GM23338 (cell line): ENCODE results near the gene HABP4. TPM values are rescaled to one million over a fixed set of nuclear protein-coding genes. Genes with fewer than 3 reads are reported as not detected.

Experiments
- ATAC-seq: fragments of 200-7000 bp; cut with Tn5 transposase; 3 replicates; pipeline ENCODE4 v1.9.1; 2020
- DNase-seq: peaks from one replicate; pipeline ENCODE4 v3.0.0-alpha.2; 2015; ENCODE audit warnings: low spot score
- H2AFZ ChIP-seq: fragments of 200-600 bp; sonication (generic); 2 replicates; pipeline ENCODE4 v1.8.0; 2016; ENCODE audit warnings: antibody characterized with exemption, mild to moderate bottlenecking, moderate library complexity
- H3F3A ChIP-seq: fragments of 200-600 bp; sonication (generic); replicated peaks from 2 replicates; pipeline ENCODE4 v1.8.0; 2017; ENCODE audit warnings: antibody characterized with exemption, mixed run types, low read depth
- H3K27ac ChIP-seq: fragments of 200-600 bp; sonication (generic); 2 replicates; pipeline ENCODE4 v1.6.1; 2016; ENCODE audit warnings: low read depth
- H3K27me3 ChIP-seq: fragments of 200-600 bp; sonication (generic); 2 replicates; pipeline ENCODE4 v1.8.0; 2016; ENCODE audit warnings: mild to moderate bottlenecking, mixed run types, moderate library complexity; ENCODE audit not compliant: insufficient read depth
- H3K36me3 ChIP-seq: fragments of 200-600 bp; sonication (generic); 2 replicates; pipeline ENCODE4 v1.8.0; 2016; ENCODE audit warnings: mild to moderate bottlenecking; ENCODE audit not compliant: insufficient read depth
- H3K4me1 ChIP-seq: fragments of 200-600 bp; sonication (generic); 2 replicates; pipeline ENCODE4 v1.8.0; 2016; ENCODE audit warnings: mild to moderate bottlenecking, moderate library complexity; ENCODE audit not compliant: insufficient read depth
- H3K4me2 ChIP-seq: fragments of 200-600 bp; sonication (generic); 2 replicates; pipeline ENCODE4 v1.7.1; 2017; ENCODE audit warnings: mixed run types
- H3K4me3 ChIP-seq: fragments of 200-600 bp; sonication (generic); 2 replicates; pipeline ENCODE4 v1.6.1; 2016; ENCODE audit warnings: mixed run types
- H3K79me2 ChIP-seq: fragments of 200-600 bp; sonication (generic); replicated peaks from 2 replicates; pipeline ENCODE4 v1.8.0; 2017; ENCODE audit warnings: mild to moderate bottlenecking; ENCODE audit not compliant: insufficient read depth
- H3K9me2 ChIP-seq: fragments of 200-600 bp; sonication (generic); 2 replicates; pipeline ENCODE4 v1.8.0; 2017; ENCODE audit not compliant: insufficient read depth
- H4K20me1 ChIP-seq: fragments of 200-600 bp; sonication (generic); replicated peaks from 2 replicates; pipeline ENCODE4 v1.8.0; 2017; ENCODE audit warnings: mild to moderate bottlenecking; ENCODE audit not compliant: insufficient read depth
- H3K27ac Mint-ChIP-seq: 2 replicates; pipeline ENCODE4 v1.8.0; 2020; ENCODE audit warnings: inconsistent platforms, mild to moderate bottlenecking, moderate library complexity, mixed read lengths
- H3K27me3 Mint-ChIP-seq: 3 replicates; pipeline ENCODE4 v1.8.0; 2022; ENCODE audit warnings: low read depth, mild to moderate bottlenecking, moderate library complexity, mixed read lengths, inconsistent platforms; ENCODE audit not compliant: insufficient read depth, poor library complexity
- H3K36me3 Mint-ChIP-seq: 3 replicates; pipeline ENCODE4 v1.8.0; 2021; ENCODE audit warnings: low read depth, mild to moderate bottlenecking, inconsistent platforms, moderate library complexity, mixed read lengths
- H3K4me1 Mint-ChIP-seq: 3 replicates; pipeline ENCODE4 v1.8.0; 2020; ENCODE audit warnings: mild to moderate bottlenecking, inconsistent platforms, mixed read lengths
- H3K4me3 Mint-ChIP-seq: 3 replicates; pipeline ENCODE4 v1.8.0; 2021; ENCODE audit warnings: moderate library complexity, mild to moderate bottlenecking, inconsistent platforms, mixed read lengths
- H3K9me3 Mint-ChIP-seq: 3 replicates; pipeline ENCODE4 v1.8.0; 2020; ENCODE audit warnings: moderate library complexity, mild to moderate bottlenecking, inconsistent platforms, mixed read lengths
- CREB1 ChIP-seq: fragments of 250-450 bp; sonication (Bioruptor Pico); IDR thresholded peaks from 2 replicates; pipeline ENCODE4 v1.5.0; 2020; ENCODE audit warnings: low read depth, mild to moderate bottlenecking, moderate library complexity
- CTCF ChIP-seq, 2 experiments: fragments of 200-600 bp in 1 of 2; sonication (generic) in 1 of 2; conservative IDR thresholded peaks; 2 replicates each; pipeline versions ENCODE4 v1.5.1 to v1.6.1; 2016 to 2017; ENCODE audit warnings: antibody characterized with exemption in 2 of 2, low read depth in 2 of 2, mild to moderate bottlenecking in 2 of 2, moderate library complexity in 1 of 2
- ETS1 ChIP-seq: IDR thresholded peaks from 2 replicates; pipeline ENCODE4 v1.6.1; 2016; ENCODE audit warnings: antibody characterized with exemption
- EZH2 ChIP-seq: fragments of 200-600 bp; sonication (generic); IDR thresholded peaks from one replicate; pipeline ENCODE4 v1.8.0; 2017; ENCODE audit warnings: antibody characterized with exemption, mild to moderate bottlenecking, low read depth; ENCODE audit not compliant: unreplicated experiment
- EZH2phosphoT487 ChIP-seq: fragments of 200-600 bp; sonication (generic); IDR thresholded peaks from one replicate; pipeline ENCODE4 v1.8.1; 2018; ENCODE audit warnings: antibody characterized with exemption; ENCODE audit not compliant: unreplicated experiment
- JUNB ChIP-seq: IDR thresholded peaks from one replicate; pipeline ENCODE4 v1.6.1; 2016; ENCODE audit warnings: antibody characterized with exemption; ENCODE audit not compliant: unreplicated experiment
- NANOG ChIP-seq: IDR thresholded peaks from 2 replicates; pipeline ENCODE4 v1.6.1; 2016; ENCODE audit warnings: antibody characterized with exemption, borderline replicate concordance
- POLR2AphosphoS5 ChIP-seq: IDR thresholded peaks from 2 replicates; pipeline ENCODE4 v1.6.1; 2016; ENCODE audit warnings: antibody characterized with exemption, low read depth
- ZNF114 ChIP-seq: fragments of 250-450 bp; sonication (Bioruptor Pico); IDR thresholded peaks from 2 replicates; pipeline ENCODE4 v1.5.0; 2020; ENCODE audit warnings: mild to moderate bottlenecking, moderate library complexity
- ZNF331 ChIP-seq: fragments of 250-450 bp; sonication (Bioruptor Pico); IDR thresholded peaks from 2 replicates; pipeline ENCODE4 v1.5.0; 2020; ENCODE audit warnings: low read depth, mild to moderate bottlenecking, moderate library complexity
- ZNF462 ChIP-seq: fragments of 250-450 bp; sonication (Bioruptor Pico); IDR thresholded peaks from 2 replicates; pipeline ENCODE4 v1.5.0; 2020; ENCODE audit warnings: mild to moderate bottlenecking, moderate library complexity
- polyA plus RNA-seq: library from polyadenylated mRNA; unstranded; fragments of >200 nt; fragmentation: Nextera tagmentation; extraction: Ambion mirVana; gene quantifications from 2 replicates; pipeline ENCODE4 v1.2.1, GENCODE V29; 2016
- total RNA-seq: library from RNA; depleted of rRNA; stranded (reverse); fragments of >200 nt; shearing (Covaris generic); gene quantifications from 2 replicates; pipeline ENCODE4 v1.2.3, GENCODE V29; 2014

The HABP4 gene
- total and polyA plus RNA-seq, 2 experiments from 2014 or later: 8.8 to 9.9 TPM

- Histone ChIP-seq H3K27ac (no peak overlapping the region), H3K36me3 (no peaks in the 10 kb centered on the region), H3K9me2 (no peaks in the 10 kb centered on the region), H3K4me3 (no peak overlapping the region), H3K27me3 (no peaks in the 10 kb centered on the region), H3F3A (no peaks in the 10 kb centered on the region), H3K79me2 (no peaks in the 10 kb centered on the region), H3K4me1 (no peaks in the 10 kb centered on the region), H3K4me2 (no peak overlapping the region), H4K20me1 (no peaks in the 10 kb centered on the region), H2AFZ (no peak overlapping the region)
- no peak for ATAC-seq
- H3K4me1 Mint-ChIP-seq: no peaks in the 10 kb centered on the region
- no peak for TF ChIP-seq ZNF114 (CRISPR knock-in tag)
- TF ChIP-seq ZNF331: no peak
- no peak for TF ChIP-seq POLR2AphosphoS5
- no peak for TF ChIP-seq CTCF (conservative IDR thresholded peaks at IDR 0.05; ENCODE audit: low read depth in 2 of 2)
- no peak for TF ChIP-seq JUNB
- no peak for TF ChIP-seq ETS1
- no peak for TF ChIP-seq EZH2phosphoT487
- TF ChIP-seq NANOG: no peak
- no peak for TF ChIP-seq CREB1 (CRISPR knock-in tag)
- no peak for TF ChIP-seq EZH2
- peaks cover 8% of the 10 kb centered on the region for H3K27me3 Mint-ChIP-seq
- H3K27ac Mint-ChIP-seq: no peak overlapping the region
- no peaks in the 10 kb centered on the region for H3K9me3 Mint-ChIP-seq
- no peak overlapping the region for H3K4me3 Mint-ChIP-seq
- H3K36me3 Mint-ChIP-seq: no peaks in the 10 kb centered on the region
- DNase-seq: no peak
Observed at GRCh38 chr9:96437454-96437853, 12.5 kb upstream of the HABP4 start.

GRCh38 chr9:96440671-96441199, 9.2 kb upstream of the HABP4 start:
- H3K9me3 Mint-ChIP-seq: no peaks in the 10 kb centered on the region
- no peaks in the 10 kb centered on the region for H3K27me3 ChIP-seq
- no peaks in the 10 kb centered on the region for H3K4me1 ChIP-seq
- no peak overlapping the region for H3K4me3 Mint-ChIP-seq
- H4K20me1 ChIP-seq: no peaks in the 10 kb centered on the region
- H3F3A ChIP-seq: no peaks in the 10 kb centered on the region
- no peaks in the 10 kb centered on the region for H3K79me2 ChIP-seq
- no peak overlapping the region for H3K4me2 ChIP-seq
- H3K27ac Mint-ChIP-seq: no peak overlapping the region
- no peaks in the 10 kb centered on the region for H3K4me1 Mint-ChIP-seq
- no peaks in the 10 kb centered on the region for H3K9me2 ChIP-seq
- ATAC-seq (no peak), DNase-seq (no peak)
- H3K27ac ChIP-seq: no peak overlapping the region
- no peak overlapping the region for H3K4me3 ChIP-seq
- H3K36me3 ChIP-seq: no peaks in the 10 kb centered on the region
- no peaks in the 10 kb centered on the region for H3K36me3 Mint-ChIP-seq
- no peak overlapping the region for H2AFZ ChIP-seq
- peaks cover 5% of the 10 kb centered on the region for H3K27me3 Mint-ChIP-seq
- TF ChIP-seq POLR2AphosphoS5 (no peak), ETS1 (no peak), ZNF462 (CRISPR knock-in tag) (no peak), ZNF331 (no peak)
